Keratinocyte (primary cell): Measurements from ENCODE around the gene TNS3. TPM values are rescaled to one million over a fixed set of nuclear protein-coding genes. Genes with fewer than 3 reads are reported as not detected.

ENCODE experiments used
- DNase-seq: peaks from one replicate; pipeline ENCODE4 v3.0.0-alpha.2; 2011; ENCODE audit warnings: low read depth, missing footprints, low spot score
- FAIRE-seq: peaks from 2 replicates; lab custom pipeline; 2011; peaks lifted over from hg19 to GRCh38; lab: Jason Lieb, UNC
- H2AFZ ChIP-seq: 2 replicates; pipeline ENCODE4 v1.6.0; 2012; ENCODE audit warnings: low read length, control low read depth, inconsistent platforms; ENCODE audit not compliant: control insufficient read depth
- H3K27ac ChIP-seq: 2 replicates; pipeline ENCODE4 v1.5.1; 2011; ENCODE audit warnings: low read length; ENCODE audit not compliant: control insufficient read depth, insufficient read depth
- H3K27me3 ChIP-seq: 3 replicates; pipeline ENCODE4 v1.6.0; 2011; ENCODE audit warnings: low read length; ENCODE audit not compliant: control insufficient read depth, insufficient read depth; ENCODE audit errors: extremely low read depth
- H3K36me3 ChIP-seq, 2 experiments: 2 replicates in 1 of 2; 3 replicates in 1 of 2; pipeline ENCODE4 v1.5.1; 2011; ENCODE audit warnings: low read length in 2 of 2, mild to moderate bottlenecking in 1 of 2; ENCODE audit not compliant: control insufficient read depth in 2 of 2, insufficient read depth in 2 of 2; ENCODE audit errors: extremely low read depth in 1 of 2
- H3K4me1 ChIP-seq: 3 replicates; pipeline ENCODE4 v1.5.1; 2011; ENCODE audit warnings: low read length; ENCODE audit not compliant: control insufficient read depth, insufficient read depth; ENCODE audit errors: extremely low read depth
- H3K4me2 ChIP-seq: 3 replicates; pipeline ENCODE4 v1.6.0; 2011; ENCODE audit warnings: low read depth, low read length; ENCODE audit not compliant: control insufficient read depth, insufficient read depth; ENCODE audit errors: extremely low read depth
- H3K4me3 ChIP-seq, 3 experiments: fragments of 200-600 bp in 1 of 3; sonication (generic) in 1 of 3; 2 replicates in 2 of 3; 3 replicates in 1 of 3; pipeline ENCODE4 v1.5.1; 2011 to 2016; ENCODE audit warnings: low read length in 3 of 3, mild to moderate bottlenecking in 3 of 3, control low read depth in 2 of 3, inconsistent platforms in 1 of 3, low read depth in 1 of 3, mixed read lengths in 1 of 3, mixed run types in 1 of 3, moderate library complexity in 1 of 3; ENCODE audit not compliant: control insufficient read depth in 2 of 3, insufficient read depth in 2 of 3; ENCODE audit errors: extremely low read depth in 1 of 3
- H3K79me2 ChIP-seq: 2 replicates; pipeline ENCODE4 v1.6.0; 2012; ENCODE audit warnings: low read length; ENCODE audit not compliant: control insufficient read depth, insufficient read depth
- H3K9ac ChIP-seq: 3 replicates; pipeline ENCODE4 v1.6.0; 2011; ENCODE audit warnings: low read length; ENCODE audit not compliant: control insufficient read depth, insufficient read depth; ENCODE audit errors: extremely low read depth
- H3K9me1 ChIP-seq: 3 replicates; pipeline ENCODE4 v1.6.0; 2011; ENCODE audit warnings: low read length; ENCODE audit not compliant: control insufficient read depth, insufficient read depth; ENCODE audit errors: extremely low read depth
- H3K9me3 ChIP-seq: 2 replicates; pipeline ENCODE4 v1.5.1; 2012; ENCODE audit warnings: low read depth, low read length; ENCODE audit not compliant: control insufficient read depth
- H4K20me1 ChIP-seq: 3 replicates; pipeline ENCODE4 v1.6.0; 2011; ENCODE audit warnings: low read length; ENCODE audit not compliant: control insufficient read depth, insufficient read depth; ENCODE audit errors: extremely low read depth
- CTCF ChIP-seq, 3 experiments: IDR thresholded peaks in 1 of 3; conservative IDR thresholded peaks in 1 of 3; optimal IDR thresholded peaks in 1 of 3; 2 replicates in 2 of 3; 3 replicates in 1 of 3; pipeline versions ENCODE3 to v1.5.1; 2011; ENCODE audit warnings: low read length in 3 of 3, mild to moderate bottlenecking in 3 of 3, moderate library complexity in 2 of 3, control low read depth in 1 of 3, inconsistent platforms in 1 of 3; ENCODE audit not compliant: insufficient read depth in 2 of 3; ENCODE audit errors: extremely low read depth in 1 of 3
- EZH2 ChIP-seq: IDR thresholded peaks from one replicate; pipeline ENCODE4 v1.6.1; 2012; ENCODE audit warnings: inconsistent platforms, mild to moderate bottlenecking, low read length, moderate library complexity
- dilution Hi-C: fragments of 300-500 bp; cut with MboI; formaldehyde crosslinking; loops from one replicate; pipeline ENCODE4 v1.7.0; 2020; ENCODE audit warnings: low sequenced_read_pairs; ENCODE audit not compliant: extremely low pct_ligation_motif_present
- polyA plus RNA-seq, 5 experiments: library from polyadenylated mRNA; depleted of rRNA in 3 of 5; stranded (reverse) in 3 of 5; stranded (forward) in 1 of 5; unstranded in 1 of 5; fragments of >200 nt; gene quantifications; 1 replicate in 1 of 5; 2 replicates in 3 of 5; 3 replicates in 1 of 5; pipeline versions ENCODE4 v1.2.1 to v1.2.3, GENCODE V29; 2011 to 2012; ENCODE audit warnings: missing spikeins in 2 of 5, low read depth in 1 of 5, low replicate concordance in 1 of 5

TNS3 gene
- polyA plus RNA-seq, 1 donor (not counting 4 experiments of a cell fraction or from before 2014, with no cell fraction given) = 3.9 TPM

- Histone ChIP-seq H3K79me2 (no peaks in the 10 kb centered on the region), H3K4me3 (no peak overlapping the region), H3K9ac (no peak overlapping the region), H2AFZ (no peak overlapping the region), H3K27me3 (no peaks in the 10 kb centered on the region), H3K9me3 (no peaks in the 10 kb centered on the region), H3K9me1 (no peaks in the 10 kb centered on the region), H3K27ac (no peak overlapping the region), H3K4me1 (peaks cover 5% of the 10 kb centered on the region), H3K4me2 (no peak overlapping the region), H4K20me1 (no peaks in the 10 kb centered on the region), H3K36me3 (no peaks in the 10 kb centered on the region)
- no peak for DNase-seq
- TF ChIP-seq CTCF (optimal IDR thresholded peaks at IDR 0.05 in 1 of 3, IDR thresholded peaks at IDR 0.05 in 1 of 3, conservative IDR thresholded peaks at IDR 0.05 in 1 of 3; ENCODE audit: extremely low read depth in 1 of 3, insufficient read depth in 2 of 3, low read length in 3 of 3) = no peak
- no peak for TF ChIP-seq EZH2
- no peak for FAIRE-seq
- dilution Hi-C loops = loop anchor here (25.0 kb wide), 1 partner anchor 99 kb away; no protein-coding TSS in a partner anchor
These were observed 143.4 kb downstream of the TNS3 start for GRCh38 chr7:47438411-47439029.

- TF ChIP-seq EZH2 = no peak
- peak; percentile 59 to 84 (median 65) for TF ChIP-seq CTCF (optimal IDR thresholded peaks at IDR 0.05 in 1 of 3, IDR thresholded peaks at IDR 0.05 in 1 of 3, conservative IDR thresholded peaks at IDR 0.05 in 1 of 3; ENCODE audit: extremely low read depth in 1 of 3, insufficient read depth in 2 of 3, low read length in 3 of 3)
- no peak overlapping the region for H2AFZ ChIP-seq
- no peak overlapping the region for H3K4me3 ChIP-seq
- no peaks in the 10 kb centered on the region for H3K36me3 ChIP-seq
- dilution Hi-C loops = loop anchor here (25.0 kb wide), 1 partner anchor 101 kb away; no protein-coding TSS in a partner anchor
- H4K20me1 ChIP-seq = no peaks in the 10 kb centered on the region
- DNase-seq (no peak), FAIRE-seq (peak; percentile 59)
- no peak overlapping the region for H3K4me2 ChIP-seq
- H3K27ac ChIP-seq = no peak overlapping the region
- H3K4me1 ChIP-seq = peaks cover 16% of the 10 kb centered on the region
- no peaks in the 10 kb centered on the region for H3K79me2 ChIP-seq
- H3K27me3 ChIP-seq = no peaks in the 10 kb centered on the region
- no peaks in the 10 kb centered on the region for H3K9me1 ChIP-seq
- no peaks in the 10 kb centered on the region for H3K9me3 ChIP-seq
- no peak overlapping the region for H3K9ac ChIP-seq
These were observed 146.0 kb downstream of the TNS3 start for GRCh38 chr7:47435889-47436312.
